Peyer's patch (tissue), 4 donors: ENCODE results near the gene RPLP2.

Source experiments
- POLR2A ChIP-seq, 2 donors: fragments of 450-650 bp; IDR thresholded peaks; one replicate each; pipeline ENCODE4 v1.5.1; 2017; ENCODE audit warnings: antibody characterized with exemption in 2 of 2, mild to moderate bottlenecking in 2 of 2, moderate library complexity in 2 of 2
- TF ChIP-seq, protein P1 (sequence below), 6 experiments: fragments of 450-650 bp in 4 of 6; fragments of 200-600 bp in 2 of 6; sonication (generic) in 1 of 6; IDR thresholded peaks; one replicate each; pipeline ENCODE4 v1.5.1; 2017 to 2019; ENCODE audit warnings: antibody characterized with exemption in 6 of 6, mild to moderate bottlenecking in 3 of 6, moderate library complexity in 1 of 6

DNA sequence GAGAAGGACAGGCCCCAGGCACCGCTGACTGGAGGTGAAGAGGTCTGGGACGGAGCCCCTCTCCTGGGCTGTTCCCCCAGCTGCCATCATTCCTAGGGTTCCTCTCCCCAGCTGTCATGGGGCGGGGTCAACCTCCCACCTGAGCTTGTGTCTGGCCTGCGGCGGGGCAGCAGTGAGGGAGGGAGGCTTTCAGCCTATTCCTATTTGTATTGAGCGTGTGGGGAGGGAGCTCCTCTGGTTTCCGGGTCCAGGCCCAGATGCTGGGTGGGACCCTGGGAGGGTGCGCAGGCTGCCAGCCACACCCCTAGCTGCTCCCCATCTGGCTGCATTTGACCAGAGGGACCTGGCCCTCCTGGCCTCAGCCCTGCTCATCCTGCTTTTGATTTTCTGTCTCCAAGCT is 46.6 kb downstream of the RPLP2 start:
- TF ChIP-seq, protein P1, sequence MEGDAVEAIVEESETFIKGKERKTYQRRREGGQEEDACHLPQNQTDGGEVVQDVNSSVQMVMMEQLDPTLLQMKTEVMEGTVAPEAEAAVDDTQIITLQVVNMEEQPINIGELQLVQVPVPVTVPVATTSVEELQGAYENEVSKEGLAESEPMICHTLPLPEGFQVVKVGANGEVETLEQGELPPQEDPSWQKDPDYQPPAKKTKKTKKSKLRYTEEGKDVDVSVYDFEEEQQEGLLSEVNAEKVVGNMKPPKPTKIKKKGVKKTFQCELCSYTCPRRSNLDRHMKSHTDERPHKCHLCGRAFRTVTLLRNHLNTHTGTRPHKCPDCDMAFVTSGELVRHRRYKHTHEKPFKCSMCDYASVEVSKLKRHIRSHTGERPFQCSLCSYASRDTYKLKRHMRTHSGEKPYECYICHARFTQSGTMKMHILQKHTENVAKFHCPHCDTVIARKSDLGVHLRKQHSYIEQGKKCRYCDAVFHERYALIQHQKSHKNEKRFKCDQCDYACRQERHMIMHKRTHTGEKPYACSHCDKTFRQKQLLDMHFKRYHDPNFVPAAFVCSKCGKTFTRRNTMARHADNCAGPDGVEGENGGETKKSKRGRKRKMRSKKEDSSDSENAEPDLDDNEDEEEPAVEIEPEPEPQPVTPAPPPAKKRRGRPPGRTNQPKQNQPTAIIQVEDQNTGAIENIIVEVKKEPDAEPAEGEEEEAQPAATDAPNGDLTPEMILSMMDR (IDR thresholded peaks at IDR 0.05) = no peak
- no peak for TF ChIP-seq POLR2A (IDR thresholded peaks at IDR 0.05)
